CD4-positive, alpha-beta T cell treated with Interleukin-15 for 1 hour (primary cell): Measurements from ENCODE around the gene ATF7.

Experiments
- DNase-seq: peaks from one replicate; pipeline ENCODE4 v3.0.0-alpha.2; 2020

ATF7 gene

GRCh38 chr12:53480491-53481442, 145.4 kb downstream of the ATF7 start:
- DNase-seq: no peak

GRCh38 chr12:53479331-53479730, 146.9 kb downstream of the ATF7 start:
- DNase-seq: no peak

GRCh38 chr12:53478865-53479264, 147.3 kb downstream of the ATF7 start:
- DNase-seq: no peak

GRCh38 chr12:53476769-53477209, 149.4 kb downstream of the ATF7 start:
- DNase-seq: no peak

- DNase-seq: no peak
Observed at GRCh38 chr12:53474819-53475218, 151.4 kb downstream of the ATF7 start.

- DNase-seq: no peak
Observed at GRCh38 chr12:53474077-53474476, 152.1 kb downstream of the ATF7 start.

- no peak for DNase-seq
Observed at GRCh38 chr12:53472056-53472582, 154.1 kb downstream of the ATF7 start.

GRCh38 chr12:53468282-53468681, 157.9 kb downstream of the ATF7 start:
- no peak for DNase-seq

GRCh38 chr12:53467880-53468279, 158.3 kb downstream of the ATF7 start:
- DNase-seq: no peak

- no peak for DNase-seq
Observed at GRCh38 chr12:53467082-53467481, 159.1 kb downstream of the ATF7 start.

GRCh38 chr12:53466640-53467039, 159.5 kb downstream of the ATF7 start:
- no peak for DNase-seq

GRCh38 chr12:53465679-53466078, 160.5 kb downstream of the ATF7 start:
- no peak for DNase-seq

- DNase-seq: no peak
Observed at GRCh38 chr12:53464685-53465418, 161.3 kb downstream of the ATF7 start.

- no peak for DNase-seq
Observed at GRCh38 chr12:53463802-53464560, 162.2 kb downstream of the ATF7 start.

GRCh38 chr12:53462935-53463334, 163.2 kb downstream of the ATF7 start:
- no peak for DNase-seq

- no peak for DNase-seq
Observed at GRCh38 chr12:53461591-53461990, 164.6 kb downstream of the ATF7 start.

- no peak for DNase-seq
Observed at GRCh38 chr12:53461059-53461458, 165.1 kb downstream of the ATF7 start.

GRCh38 chr12:53459097-53459496, 167.1 kb downstream of the ATF7 start:
- DNase-seq: no peak
